ENCODE results near the gene FNDC3B.

The FNDC3B gene

GRCh38 chr3:172139528-172140276 is 100.3 kb downstream of the FNDC3B start:
- H3K9me2 ChIP-seq (replicated peaks; ENCODE audit: low read depth, low read length): no peaks in the 10 kb centered on the region
- no peaks in the 10 kb centered on the region for H3F3A ChIP-seq (ENCODE audit: low read depth)
- H3K36me3 ChIP-seq (ENCODE audit: insufficient read depth, low read length): no peaks in the 10 kb centered on the region
- no peaks in the 10 kb centered on the region for H4K20me1 ChIP-seq (ENCODE audit: insufficient read depth, low read length, poor library complexity, severe bottlenecking)
- no peak overlapping the region for H3K4me3 ChIP-seq (ENCODE audit: low read length, poor library complexity, severe bottlenecking)
- TF ChIP-seq EZH2phosphoT487 (IDR thresholded peaks at IDR 0.05; ENCODE audit: borderline replicate concordance) (no peak), CTCF (conservative IDR thresholded peaks at IDR 0.05; ENCODE audit: low read length) (no peak)
- H3K9me3 ChIP-seq (ENCODE audit: insufficient read depth, low read depth, low read length): no peaks in the 10 kb centered on the region
- no peak overlapping the region for H2AFZ ChIP-seq (ENCODE audit: low read length)
- H3K4me2 ChIP-seq (ENCODE audit: low read depth, low read length, poor library complexity, severe bottlenecking): no peak overlapping the region
- peaks cover 53% of the 10 kb centered on the region for H3K4me1 ChIP-seq (ENCODE audit: insufficient read depth, low read length, poor library complexity, severe bottlenecking)
- no peak overlapping the region for H3K9ac ChIP-seq (ENCODE audit: low read depth, low read length, poor library complexity, severe bottlenecking)
- H3K27me3 ChIP-seq (ENCODE audit: insufficient read depth, low read length, poor library complexity, severe bottlenecking): no peaks in the 10 kb centered on the region
- peaks cover 10% of the 10 kb centered on the region; the same call in 1 of the 2 replicates for H3K79me2 ChIP-seq (ENCODE audit: insufficient read depth, low read length)

- no peaks in the 10 kb centered on the region for H3F3A ChIP-seq (ENCODE audit: low read depth)
- no peaks in the 10 kb centered on the region for H4K20me1 ChIP-seq (ENCODE audit: insufficient read depth, low read length, poor library complexity, severe bottlenecking)
- peaks cover 61% of the 10 kb centered on the region for H3K4me1 ChIP-seq (ENCODE audit: insufficient read depth, low read length, poor library complexity, severe bottlenecking)
- TF ChIP-seq CTCF (conservative IDR thresholded peaks at IDR 0.05; ENCODE audit: low read length) (no peak), EZH2phosphoT487 (IDR thresholded peaks at IDR 0.05; ENCODE audit: borderline replicate concordance) (no peak)
- no peak overlapping the region for H3K4me3 ChIP-seq (ENCODE audit: low read length, poor library complexity, severe bottlenecking)
- H3K9ac ChIP-seq (ENCODE audit: low read depth, low read length, poor library complexity, severe bottlenecking): no peak overlapping the region
- H3K27me3 ChIP-seq (ENCODE audit: insufficient read depth, low read length, poor library complexity, severe bottlenecking): no peaks in the 10 kb centered on the region
- no peak overlapping the region for H3K4me2 ChIP-seq (ENCODE audit: low read depth, low read length, poor library complexity, severe bottlenecking)
- no peak overlapping the region for H2AFZ ChIP-seq (ENCODE audit: low read length)
- H3K36me3 ChIP-seq (ENCODE audit: insufficient read depth, low read length): no peaks in the 10 kb centered on the region
- peaks cover 10% of the 10 kb centered on the region; the same call in 1 of the 2 replicates for H3K79me2 ChIP-seq (ENCODE audit: insufficient read depth, low read length)
- H3K9me2 ChIP-seq (replicated peaks; ENCODE audit: low read depth, low read length): no peaks in the 10 kb centered on the region
- H3K9me3 ChIP-seq (ENCODE audit: insufficient read depth, low read depth, low read length): no peaks in the 10 kb centered on the region
Observed at GRCh38 chr3:172140499-172141391, 101.4 kb downstream of the FNDC3B start.

GRCh38 chr3:172142051-172142863 is 102.9 kb downstream of the FNDC3B start:
- Histone ChIP-seq H2AFZ (ENCODE audit: low read length) (no peak overlapping the region), H3K9me2 (replicated peaks; ENCODE audit: low read depth, low read length) (no peaks in the 10 kb centered on the region), H3F3A (ENCODE audit: low read depth) (no peaks in the 10 kb centered on the region), H4K20me1 (ENCODE audit: insufficient read depth, low read length, poor library complexity, severe bottlenecking) (peaks cover 2% of the 10 kb centered on the region), H3K4me1 (ENCODE audit: insufficient read depth, low read length, poor library complexity, severe bottlenecking) (peaks cover 61% of the 10 kb centered on the region), H3K9ac (ENCODE audit: low read depth, low read length, poor library complexity, severe bottlenecking) (no peak overlapping the region), H3K79me2 (ENCODE audit: insufficient read depth, low read length) (peaks cover 10% of the 10 kb centered on the region; the same call in 1 of the 2 replicates), H3K4me2 (ENCODE audit: low read depth, low read length, poor library complexity, severe bottlenecking) (no peak overlapping the region), H3K27me3 (ENCODE audit: insufficient read depth, low read length, poor library complexity, severe bottlenecking) (no peaks in the 10 kb centered on the region), H3K4me3 (ENCODE audit: low read length, poor library complexity, severe bottlenecking) (no peak overlapping the region), H3K36me3 (ENCODE audit: insufficient read depth, low read length) (no peaks in the 10 kb centered on the region), H3K9me3 (ENCODE audit: insufficient read depth, low read depth, low read length) (no peaks in the 10 kb centered on the region)
- TF ChIP-seq CTCF (conservative IDR thresholded peaks at IDR 0.05; ENCODE audit: low read length) (no peak), EZH2phosphoT487 (IDR thresholded peaks at IDR 0.05; ENCODE audit: borderline replicate concordance) (no peak)

Measured in Loucy (cell line).